ENCODE results near the gene MS4A10. TPM values are rescaled to one million over a fixed set of nuclear protein-coding genes. Genes with fewer than 3 reads are reported as not detected.
"Not testable (repeated sequence)": the region's sequence is repeated elsewhere in the genome, so short reads cannot be mapped to it uniquely, and the experiment has no call there.

MS4A10 gene
- total RNA-seq, 6 experiments from 2014 or later: not detected

DNA sequence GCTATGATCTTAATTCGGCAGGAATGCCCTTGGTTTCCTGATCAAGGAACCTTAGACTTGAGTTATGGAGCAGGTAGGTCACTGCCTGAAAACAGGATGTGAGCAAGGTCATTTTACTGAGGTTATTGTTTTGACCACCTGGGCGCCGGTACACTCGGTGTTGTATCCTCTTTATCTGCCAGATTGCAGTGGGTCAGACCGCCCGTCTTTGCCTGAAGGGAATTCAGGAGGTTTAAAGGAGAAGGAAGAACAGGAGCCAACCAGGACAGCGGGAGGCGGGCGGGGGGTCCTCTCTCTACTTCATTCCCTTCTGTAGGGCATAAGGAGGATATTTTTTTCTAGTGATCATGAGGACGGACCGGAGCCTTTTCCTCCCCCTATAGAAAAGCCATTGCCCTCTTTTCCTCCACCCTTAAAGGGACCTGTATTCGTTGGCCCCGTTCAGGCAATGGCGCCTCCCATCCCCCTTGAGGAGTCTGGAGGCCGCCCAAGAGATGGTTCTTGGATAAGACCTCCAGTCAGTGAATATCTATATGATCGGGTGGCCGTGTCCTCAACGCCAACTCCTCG lies 27.8 kb upstream of the MS4A10 start:
- TF ChIP-seq POLR2A (IDR thresholded peaks at IDR 0.05) (no peak), CTCF (IDR thresholded peaks at IDR 0.05) (no peak)

DNA sequence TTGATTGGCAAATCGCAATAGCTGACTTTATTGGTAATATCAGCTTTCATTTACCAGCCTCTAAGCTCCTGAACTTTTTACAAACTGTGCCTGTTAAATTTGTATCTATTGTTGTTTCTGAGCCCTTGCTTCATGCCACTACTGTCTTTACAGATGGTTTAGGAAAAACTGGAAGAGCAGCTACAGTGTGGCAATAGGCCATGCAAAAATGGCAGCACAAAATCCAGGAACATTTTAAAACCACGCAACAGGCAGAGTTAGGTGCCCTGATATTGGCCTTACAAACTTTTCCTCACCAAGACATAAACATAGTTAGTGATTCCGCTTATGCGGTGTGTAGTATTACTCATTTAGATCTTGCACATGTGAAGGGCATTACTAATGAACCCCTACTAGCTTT lies 26.5 kb upstream of the MS4A10 start:
- H3K4me1 ChIP-seq; H3K36me3 ChIP-seq; H3K4me3 ChIP-seq; H3K9me3 ChIP-seq; H3K27me3 ChIP-seq; H3K27ac ChIP-seq; ATAC-seq; intact Hi-C loops (cut with DNase I); DNase-seq: not testable (repeated sequence)
- WGBS (ENCODE audit: insufficient coverage, low coverage, low lambda C conversion rate, missing lambda C conversion rate): 74% methylated on average over 4 of the region's 4 CpGs

More for the DNA sequence above, 27.8 kb upstream of the MS4A10 start:
- Histone ChIP-seq H3K4me3 (no peak overlapping the region), H3K27me3 (no peaks in the 10 kb centered on the region), H3K9me3 (no peaks in the 10 kb centered on the region), H3K27ac (no peak overlapping the region), H3K36me3 (no peaks in the 10 kb centered on the region), H3K4me1 (no peaks in the 10 kb centered on the region)
- intact Hi-C loops (cut with DNase I): no loop called here
- DNase-seq: no peak
- no peak for ATAC-seq
- WGBS (ENCODE audit: insufficient coverage, low coverage, low lambda C conversion rate, missing lambda C conversion rate): 64% methylated on average over 14 of the region's 19 CpGs

DNA sequence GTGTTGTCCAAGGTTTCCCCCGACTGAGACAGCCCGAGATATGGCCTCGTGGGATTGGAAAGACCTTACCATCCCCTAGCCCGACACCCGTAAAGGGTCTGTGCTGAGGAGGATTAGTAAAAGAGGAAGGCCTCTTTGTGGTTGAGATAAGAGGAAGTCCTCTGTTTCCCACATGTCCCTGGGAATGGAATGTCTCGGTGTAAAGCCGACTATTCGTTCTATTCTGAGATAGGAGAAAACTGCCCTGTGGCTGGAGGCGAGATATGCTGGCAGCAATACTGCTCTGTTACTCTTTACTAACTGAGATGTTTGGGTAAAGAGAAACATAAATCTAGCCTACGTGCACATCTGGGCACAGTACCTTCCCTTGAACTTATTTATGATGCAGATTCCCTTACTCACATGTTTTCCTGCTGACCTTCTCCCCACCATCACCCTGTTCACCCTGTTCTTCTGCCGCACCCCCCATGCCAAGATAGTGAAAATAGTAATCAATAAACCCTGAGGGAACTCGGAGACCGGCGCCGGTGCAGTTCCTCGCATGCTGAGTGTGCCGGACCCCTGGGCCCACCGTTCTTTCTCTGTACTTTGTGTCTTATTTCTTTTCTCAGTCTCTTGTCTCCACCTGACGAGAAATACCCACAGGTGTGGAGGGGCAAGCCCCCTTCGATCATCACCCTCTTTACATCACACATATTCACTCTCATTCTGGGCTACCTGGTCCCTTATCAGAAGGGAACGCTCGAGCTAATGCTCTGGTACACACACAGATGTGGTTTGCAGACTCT lies 25.5 kb upstream of the MS4A10 start:
- not testable (repeated sequence) for DNase-seq, H3K27ac ChIP-seq
- WGBS (ENCODE audit: insufficient coverage, low coverage, low lambda C conversion rate, missing lambda C conversion rate): 47% methylated on average over 18 of the region's 22 CpGs

GRCh38 chr11:60761436-60762190 lies 23.5 kb upstream of the MS4A10 start:
- Histone ChIP-seq H3K4me3 (no peak overlapping the region), H3K27ac (no peak overlapping the region), H3K36me3 (no peaks in the 10 kb centered on the region), H3K4me1 (no peaks in the 10 kb centered on the region), H3K9me3 (no peaks in the 10 kb centered on the region), H3K27me3 (no peaks in the 10 kb centered on the region)
- ATAC-seq (no peak), DNase-seq (no peak)
- 65% methylated on average over 4 of the region's 4 CpGs for WGBS (ENCODE audit: insufficient coverage, low coverage, low lambda C conversion rate, missing lambda C conversion rate)
- intact Hi-C loops (cut with DNase I): no loop called here
- TF ChIP-seq POLR2A (IDR thresholded peaks at IDR 0.05) (no peak), CTCF (IDR thresholded peaks at IDR 0.05) (no peak)

More for the DNA sequence above, 25.5 kb upstream of the MS4A10 start:
- H3K4me3 ChIP-seq; H3K9me3 ChIP-seq; ATAC-seq; H3K36me3 ChIP-seq; intact Hi-C loops (cut with DNase I); H3K27me3 ChIP-seq; H3K4me1 ChIP-seq: not testable (repeated sequence)

DNA sequence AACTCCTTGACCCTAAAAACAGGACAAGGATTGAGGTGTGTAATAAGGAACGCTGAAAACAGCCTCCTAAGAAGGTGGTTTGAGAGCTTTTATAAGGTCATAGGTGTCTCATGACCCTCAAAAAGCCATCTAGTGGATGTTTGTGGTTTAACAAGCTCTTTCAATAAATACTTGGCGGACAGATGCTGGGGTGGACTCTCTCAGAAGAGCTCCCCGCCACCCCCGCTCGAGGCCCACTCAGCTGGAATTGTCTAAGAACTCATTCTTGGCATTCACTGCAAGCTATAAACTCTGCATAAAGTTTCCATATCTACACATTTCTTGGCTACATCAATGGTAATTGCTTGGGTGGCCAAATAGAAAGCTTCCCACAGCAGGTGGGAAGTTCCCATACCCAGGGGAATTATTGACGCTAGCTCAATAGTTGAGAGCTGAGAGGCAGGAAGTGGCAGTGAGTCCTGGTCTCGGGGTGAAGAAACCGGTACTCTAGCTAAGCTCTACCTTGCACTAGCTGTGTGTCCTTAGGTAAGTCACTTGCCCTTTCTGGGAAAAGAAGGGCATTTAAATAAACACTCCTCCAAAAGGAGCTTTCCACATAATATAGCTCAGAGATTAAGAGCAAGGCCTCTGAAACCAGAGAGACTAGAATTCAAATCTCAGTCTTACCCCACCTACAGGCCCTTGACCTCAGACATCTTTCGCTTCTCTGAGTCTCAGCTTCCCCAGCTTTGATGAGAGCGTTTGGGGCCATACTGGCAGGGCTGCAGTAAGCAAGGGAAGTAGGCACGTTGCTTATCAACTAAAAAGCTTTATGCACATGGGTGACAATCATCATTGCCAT lies 22.1 kb upstream of the MS4A10 start:
- no peak overlapping the region for H3K27ac ChIP-seq
- ATAC-seq (peak in 2 of 4 donors; percentile 18 to 25), DNase-seq (no peak)
- H3K9me3 ChIP-seq: no peaks in the 10 kb centered on the region
- H3K36me3 ChIP-seq: no peaks in the 10 kb centered on the region
- no peaks in the 10 kb centered on the region for H3K4me1 ChIP-seq
- WGBS (ENCODE audit: insufficient coverage, low coverage, low lambda C conversion rate, missing lambda C conversion rate): 43% methylated on average over 11 of the region's 11 CpGs
- H3K4me3 ChIP-seq: no peak overlapping the region
- H3K27me3 ChIP-seq: no peaks in the 10 kb centered on the region
- intact Hi-C loops (cut with DNase I): no loop called here
- TF ChIP-seq CTCF (IDR thresholded peaks at IDR 0.05) (peak in 3 of 4 donors; percentile 29 to 38 (median 29)), POLR2A (IDR thresholded peaks at IDR 0.05) (no peak)
